H1 (cell line): ENCODE results near the gene HOXB13. TPM values are rescaled to one million over a fixed set of nuclear protein-coding genes. Genes with fewer than 3 reads are reported as not detected.

Experiments used
- CTCF ChIA-PET: fragments of 300-600 bp; sonication (Branson Sonifier 250); formaldehyde crosslinking; loops from one replicate; lab custom pipeline; 2021; ENCODE audit not compliant: partially characterized antibody; lab: Charles Lee
- POLR2A ChIA-PET: fragments of 300-600 bp; sonication (Branson Sonifier 250); formaldehyde crosslinking; loops from one replicate; lab custom pipeline; 2021; ENCODE audit warnings: inconsistent platforms; ENCODE audit not compliant: partially characterized antibody; lab: Charles Lee
- DNase-seq, 2 experiments: peaks; one replicate each; pipeline versions ENCODE4 v3.0.0 to v3.0.0-alpha.2; 2010 to 2022; ENCODE audit warnings: low spot score in 2 of 2, low read depth in 1 of 2, mixed read lengths in 1 of 2
- FAIRE-seq: peaks from 2 replicates; lab custom pipeline; 2011; peaks lifted over from hg19 to GRCh38; lab: Jason Lieb, UNC
- H2AFZ ChIP-seq: 2 replicates; pipeline ENCODE4 v1.8.1; 2012; ENCODE audit warnings: low read length, inconsistent platforms
- H2AK5ac ChIP-seq: 2 replicates; pipeline ENCODE4 v1.6.1; 2013; ENCODE audit warnings: low read depth, low read length
- H2BK120ac ChIP-seq: replicated peaks from 2 replicates; pipeline ENCODE3; 2013; ENCODE audit warnings: low read depth, low read length, inconsistent platforms
- H2BK12ac ChIP-seq: 2 replicates; pipeline ENCODE4 v1.6.1; 2013; ENCODE audit warnings: low read depth, low read length
- H2BK15ac ChIP-seq: 2 replicates; pipeline ENCODE4 v1.6.1; 2013; ENCODE audit warnings: low read length
- H2BK20ac ChIP-seq: 2 replicates; pipeline ENCODE4 v1.6.1; 2013; ENCODE audit warnings: low read length
- H2BK5ac ChIP-seq: 2 replicates; pipeline ENCODE4 v1.6.1; 2013; ENCODE audit warnings: low read depth, low read length
- H3K14ac ChIP-seq: 2 replicates; pipeline ENCODE4 v1.6.1; 2013; ENCODE audit warnings: inconsistent platforms; ENCODE audit not compliant: insufficient read length
- H3K18ac ChIP-seq: 2 replicates; pipeline ENCODE4 v1.6.1; 2013; ENCODE audit warnings: low read length; ENCODE audit errors: extremely low read depth
- H3K23ac ChIP-seq: 2 replicates; pipeline ENCODE4 v1.6.1; 2013; ENCODE audit warnings: inconsistent platforms; ENCODE audit not compliant: insufficient read length
- H3K23me2 ChIP-seq: 2 replicates; pipeline ENCODE4 v1.6.1; 2013; ENCODE audit warnings: low read depth, low read length
- H3K27ac ChIP-seq: 2 replicates; pipeline ENCODE4 v1.6.1; 2011; ENCODE audit warnings: low read depth, low read length, inconsistent platforms
- H3K27me3 ChIP-seq, 4 experiments: replicated peaks in 1 of 4; 1 replicate in 1 of 4; 2 replicates in 3 of 4; pipeline versions ENCODE4 v1.6.1 to v1.8.1; 2011 to 2013; ENCODE audit warnings: low read length in 3 of 4, mild to moderate bottlenecking in 3 of 4, inconsistent platforms in 2 of 4, mixed read lengths in 2 of 4, moderate library complexity in 1 of 4; ENCODE audit not compliant: control insufficient read depth in 3 of 4, insufficient read depth in 3 of 4; ENCODE audit errors: extremely low read depth in 1 of 4
- H3K36me3 ChIP-seq, 4 experiments: 2 replicates each; pipeline versions ENCODE4 v1.6.1 to v1.8.1; 2011 to 2013; ENCODE audit warnings: mild to moderate bottlenecking in 4 of 4, low read length in 3 of 4, moderate library complexity in 2 of 4, control low read depth in 1 of 4, inconsistent platforms in 1 of 4; ENCODE audit not compliant: insufficient read depth in 4 of 4, control insufficient read depth in 2 of 4
- H3K4ac ChIP-seq: replicated peaks from 2 replicates; pipeline ENCODE3; 2013; ENCODE audit warnings: low read length, low read depth, mixed read lengths, inconsistent platforms; ENCODE audit not compliant: insufficient read length
- H3K4me1 ChIP-seq, 4 experiments: replicated peaks in 1 of 4; 1 replicate in 1 of 4; 2 replicates in 3 of 4; pipeline versions ENCODE4 v1.6.1 to v1.8.1; 2011 to 2013; ENCODE audit warnings: low read length in 3 of 4, inconsistent platforms in 2 of 4, mixed read lengths in 1 of 4; ENCODE audit not compliant: insufficient read depth in 4 of 4, control insufficient read depth in 3 of 4
- H3K4me2 ChIP-seq, 2 experiments: 2 replicates each; pipeline versions ENCODE4 v1.6.1 to v1.8.1; 2011 to 2013; ENCODE audit warnings: low read depth in 2 of 2, low read length in 2 of 2, control low read depth in 1 of 2, inconsistent platforms in 1 of 2, mild to moderate bottlenecking in 1 of 2; ENCODE audit not compliant: insufficient read depth in 1 of 2
- H3K4me3 ChIP-seq, 4 experiments: fragments of 200-600, 300-600 bp in 1 of 4; sonication (generic), shearing (Covaris generic), sonication (Bioruptor Twin) in 1 of 4; 2 replicates each; pipeline versions ENCODE4 v1.5.1 to v1.8.1; 2011 to 2016; ENCODE audit warnings: low read length in 4 of 4, low read depth in 3 of 4, control low read depth in 2 of 4, inconsistent platforms in 2 of 4, mild to moderate bottlenecking in 2 of 4, mixed read lengths in 1 of 4, moderate library complexity in 1 of 4; ENCODE audit not compliant: insufficient read depth in 2 of 4; ENCODE audit errors: extremely low read depth in 1 of 4
- H3K56ac ChIP-seq: replicated peaks from 2 replicates; pipeline ENCODE3; 2013; ENCODE audit warnings: low read depth, mild to moderate bottlenecking, mixed read lengths, low read length, inconsistent platforms; ENCODE audit not compliant: insufficient read length
- H3K79me1 ChIP-seq: 2 replicates; pipeline ENCODE4 v1.6.1; 2013; ENCODE audit warnings: low read depth, low read length, control low read depth
- H3K79me2 ChIP-seq, 2 experiments: 2 replicates each; pipeline versions ENCODE4 v1.6.1 to v1.8.1; 2012 to 2013; ENCODE audit warnings: low read length in 2 of 2, mild to moderate bottlenecking in 2 of 2, inconsistent platforms in 1 of 2; ENCODE audit not compliant: insufficient read depth in 2 of 2, control insufficient read depth in 1 of 2
- H3K9ac ChIP-seq, 4 experiments: replicated peaks in 1 of 4; 1 replicate in 1 of 4; 2 replicates in 3 of 4; pipeline versions ENCODE4 v1.6.1 to v1.8.1; 2011 to 2013; ENCODE audit warnings: low read depth in 3 of 4, low read length in 3 of 4, control low read depth in 2 of 4, mild to moderate bottlenecking in 2 of 4, moderate library complexity in 2 of 4, inconsistent platforms in 1 of 4; ENCODE audit errors: extremely low read depth in 1 of 4
- H3K9me3 ChIP-seq, 2 experiments: 2 replicates each; pipeline versions ENCODE4 v1.6.1 to v1.8.1; 2012 to 2013; ENCODE audit warnings: mild to moderate bottlenecking in 2 of 2, moderate library complexity in 2 of 2, control low read depth in 1 of 2, inconsistent platforms in 1 of 2, low read depth in 1 of 2, low read length in 1 of 2, mixed read lengths in 1 of 2; ENCODE audit not compliant: insufficient read depth in 2 of 2
- H4K20me1 ChIP-seq, 2 experiments: replicated peaks in 1 of 2; 2 replicates each; pipeline versions ENCODE3 to v1.8.1; 2011 to 2013; ENCODE audit warnings: inconsistent platforms in 2 of 2, low read length in 2 of 2, mild to moderate bottlenecking in 1 of 2; ENCODE audit not compliant: insufficient read depth in 2 of 2, control insufficient read depth in 1 of 2
- H4K5ac ChIP-seq: 2 replicates; pipeline ENCODE4 v1.6.1; 2013; ENCODE audit warnings: low read length, low read depth, mixed read lengths, inconsistent platforms; ENCODE audit not compliant: insufficient read length
- H4K8ac ChIP-seq: 2 replicates; pipeline ENCODE4 v1.8.0; 2013; ENCODE audit warnings: mild to moderate bottlenecking, moderate library complexity, low read length, inconsistent platforms; ENCODE audit not compliant: insufficient read depth; ENCODE audit errors: extremely low read depth
- H4K91ac ChIP-seq: replicated peaks from 2 replicates; pipeline ENCODE3; 2013; ENCODE audit warnings: low read length, mixed read lengths, inconsistent platforms; ENCODE audit not compliant: insufficient read length
- BRCA1 ChIP-seq: IDR thresholded peaks from 2 replicates; pipeline ENCODE4 v1.6.1; 2012; ENCODE audit warnings: low read depth, low read length, improper control_type of control experiment
- EZH2 ChIP-seq: fragments of 200-600 bp; sonication (generic); IDR thresholded peaks from 2 replicates; pipeline ENCODE4 v1.7.1; 2012; ENCODE audit warnings: low read depth, mild to moderate bottlenecking, moderate library complexity, low read length, inconsistent platforms; ENCODE audit not compliant: severe bottlenecking
- RNF2 ChIP-seq: fragments of 200-900, 300-1000 bp; sonication (generic); IDR thresholded peaks from 2 replicates; pipeline ENCODE4 v1.7.1; 2016; ENCODE audit warnings: borderline replicate concordance, low read depth, mild to moderate bottlenecking, antibody characterized with exemption, low read length; ENCODE audit not compliant: poor library complexity, severe bottlenecking; ENCODE audit errors: missing control alignments
- SIN3A ChIP-seq, 2 experiments: IDR thresholded peaks in 1 of 2; conservative IDR thresholded peaks in 1 of 2; 2 replicates each; pipeline ENCODE4 v1.6.1; 2011 to 2012; ENCODE audit warnings: low read length in 2 of 2, improper control_type of control experiment in 1 of 2, low read depth in 1 of 2, mild to moderate bottlenecking in 1 of 2
- SRF ChIP-seq: IDR thresholded peaks from 2 replicates; pipeline ENCODE4 v1.6.1; 2011; ENCODE audit warnings: mild to moderate bottlenecking, low read depth, low read length, moderate library complexity
- SUZ12 ChIP-seq: fragments of 200-600 bp; sonication (generic); IDR thresholded peaks from 2 replicates; pipeline ENCODE4 v1.6.1; 2012; ENCODE audit warnings: mild to moderate bottlenecking, inconsistent platforms, low read length, moderate library complexity, mixed read lengths
- WGBS, 2 experiments: shearing (Covaris generic) in 1 of 2; methylation state at CpG; one replicate each; pipeline versions ENCODE4 v1.1.6 to v1.1.7; 2013 to 2015; ENCODE audit warnings: low lambda C conversion rate in 2 of 2, mixed read lengths in 2 of 2, inconsistent platforms in 1 of 2, low coverage in 1 of 2, missing lambda C conversion rate in 1 of 2; ENCODE audit not compliant: insufficient replicate concordance in 2 of 2, insufficient coverage in 1 of 2, insufficient read length in 1 of 2; ENCODE audit errors: extremely low coverage in 1 of 2, missing lambda C conversion rate in 1 of 2; 5-methylcytosine and 5-hydroxymethylcytosine counted together
- polyA plus RNA-seq, 7 experiments: library from polyadenylated mRNA; depleted of rRNA in 3 of 7; stranded (reverse) in 5 of 7; unstranded in 2 of 7; fragments of >200 nt in 5 of 7; fragments of 200-250 nt in 2 of 7; gene quantifications; 1 replicate in 5 of 7; 2 replicates in 1 of 7; 4 replicates in 1 of 7; pipeline versions ENCODE4 v1.2.1 to v1.2.3, GENCODE V29; 2011 to 2013; ENCODE audit warnings: missing spikeins in 2 of 7, mixed read lengths in 2 of 7
- total RNA-seq: library from RNA; stranded (reverse); fragmentation: NEBNext Ultra II Directional; extraction: Animal tissue kit (Norgen Biotek cat#: 25700); gene quantifications from 2 replicates; pipeline ENCODE4 v1.2.1, GENCODE V29; 2021

The HOXB13 gene
- total and polyA plus RNA-seq, 2 of the 8 experiments (the other 6 are each of a cell fraction or from before 2014, with no cell fraction given): not detected

DNA sequence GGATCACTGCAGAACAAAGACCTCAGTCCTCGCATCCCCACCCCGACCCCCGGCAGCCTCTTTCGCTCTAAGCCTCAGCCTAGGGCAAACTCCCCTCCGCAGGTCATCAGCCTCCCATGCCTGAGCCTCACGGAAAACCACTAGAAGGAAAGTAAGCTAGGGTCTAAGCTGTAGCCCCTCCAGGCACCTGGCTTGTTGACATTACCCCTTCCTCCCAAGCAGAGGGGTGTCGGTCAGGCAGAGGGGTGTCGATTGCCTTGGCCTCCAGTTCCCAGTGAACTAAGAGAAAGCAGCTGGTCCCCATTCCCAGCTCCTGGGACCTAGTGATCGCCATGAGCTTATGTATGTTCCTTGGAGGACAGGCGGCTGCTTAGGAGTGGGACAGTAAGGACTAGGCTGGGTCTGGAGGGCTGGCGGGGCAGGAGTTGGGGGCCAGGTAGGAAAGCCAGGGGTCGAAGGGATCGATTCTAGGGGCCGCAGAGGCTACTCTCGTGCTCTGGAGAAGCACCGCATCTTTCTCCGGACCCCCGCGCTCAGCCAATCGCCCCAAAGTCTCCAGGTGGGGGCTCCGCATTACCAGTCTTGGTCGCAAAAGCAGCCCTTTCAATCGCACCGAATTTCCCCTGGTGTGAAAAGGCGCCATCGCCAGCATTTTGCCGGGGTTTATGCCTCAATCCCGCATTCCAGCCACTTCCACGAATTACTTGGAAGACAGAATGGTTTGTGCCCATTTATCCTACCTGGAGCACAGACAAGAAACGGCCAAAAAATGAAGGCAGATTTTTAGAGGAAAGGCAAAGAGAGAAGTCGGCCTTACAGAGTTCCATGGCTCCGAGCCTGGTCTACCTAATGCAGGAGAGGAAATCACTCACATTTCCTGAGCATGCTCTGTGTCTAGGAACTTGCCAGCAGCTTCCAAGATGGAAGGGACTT is 21.3 kb upstream of the HOXB13 start:
- CTCF ChIA-PET: interaction anchor here (0.8 to 3.8 kb wide), 12 partner anchors 10 to 129 kb away, joined by 3 to 34 read pairs (median 5); partner anchors contain the start of gene PRAC2
- Histone ChIP-seq H3K18ac (no peak overlapping the region), H3K79me2 (no peaks in the 10 kb centered on the region), H3K79me1 (no peaks in the 10 kb centered on the region), H3K4me3 (no peak overlapping the region), H2AK5ac (peak overlapping the region; percentile 65; the same call in 1 of the 2 replicates), H2BK20ac (peak overlapping the region; percentile 61; the same call in 1 of the 2 replicates), H4K91ac (no peak overlapping the region), H3K56ac (no peak overlapping the region), H3K4ac (no peak overlapping the region), H3K36me3 (peaks cover 0 to 5% (median 0%) of the 10 kb centered on the region in 4 experiments; a peak in 1 of 8 replicates), H2BK5ac (no peak overlapping the region), H2BK15ac (peak overlapping the region; percentile 46; the same call in 1 of the 2 replicates), H3K23ac (no peak overlapping the region), H3K23me2 (peaks cover 2% of the 10 kb centered on the region; the same call in 1 of the 2 replicates), H3K27ac (no peak overlapping the region), H3K14ac (no peak overlapping the region), H3K27me3 (peaks cover 93 to 100% (median 99%) of the 10 kb centered on the region in 4 experiments), H4K8ac (no peak overlapping the region; the same call in 1 of the 2 replicates), H4K20me1 (peaks cover 23 to 40% of the 10 kb centered on the region in 2 experiments), H2BK12ac (0 out of 2 replicates have a peak overlapping the region, but pooled peaks have one; percentile 75), H2AFZ (no peak overlapping the region), H3K4me1 (peaks cover 3 to 13% (median 6%) of the 10 kb centered on the region in 4 experiments), H3K9ac (no peak overlapping the region), H3K4me2 (no peak overlapping the region), H2BK120ac (no peak overlapping the region), H3K9me3 (no peaks in the 10 kb centered on the region), H4K5ac (no peak overlapping the region)
- DNase-seq (no peak), FAIRE-seq (no peak)
- peak; percentile 98 for TF ChIP-seq SUZ12
- no peak for TF ChIP-seq SIN3A (conservative IDR thresholded peaks at IDR 0.05 in 1 of 2, IDR thresholded peaks at IDR 0.05 in 1 of 2; ENCODE audit: low read depth in 1 of 2, low read length in 2 of 2)
- TF ChIP-seq EZH2: peak; percentile 99
- TF ChIP-seq BRCA1: no peak
- TF ChIP-seq SRF: no peak
- TF ChIP-seq RNF2: peak; percentile 96
- POLR2A ChIA-PET: no interaction called here
- 14% methylated on average over 27 of the region's 32 CpGs; no CpG with 5 or more reads in 1 of the 2 experiments for WGBS, 2 experiments
